Sigmoid colon (tissue), 4 donors: ENCODE measurements around the gene JAZF1.

Experiments used
- EP300 ChIP-seq, 4 donors: sonication (generic); formaldehyde crosslinking; IDR thresholded peaks; one replicate each; pipeline ENCODE4 v1.6.1; 2017; ENCODE audit warnings: antibody characterized with exemption in 4 of 4
- POLR2A ChIP-seq, 2 donors: fragments of 450-650 bp; IDR thresholded peaks; one replicate each; pipeline ENCODE4 v1.6.1; 2016; ENCODE audit warnings: antibody characterized with exemption in 2 of 2, mild to moderate bottlenecking in 2 of 2, moderate library complexity in 2 of 2
- TF ChIP-seq, protein P1 (sequence below), 4 experiments: fragments of 450-650 bp in 3 of 4; fragments of 200-600 bp in 1 of 4; IDR thresholded peaks; one replicate each; pipeline ENCODE4 v1.5.1; 2016 to 2019; ENCODE audit warnings: antibody characterized with exemption in 4 of 4, mild to moderate bottlenecking in 3 of 4, moderate library complexity in 2 of 4

DNA sequence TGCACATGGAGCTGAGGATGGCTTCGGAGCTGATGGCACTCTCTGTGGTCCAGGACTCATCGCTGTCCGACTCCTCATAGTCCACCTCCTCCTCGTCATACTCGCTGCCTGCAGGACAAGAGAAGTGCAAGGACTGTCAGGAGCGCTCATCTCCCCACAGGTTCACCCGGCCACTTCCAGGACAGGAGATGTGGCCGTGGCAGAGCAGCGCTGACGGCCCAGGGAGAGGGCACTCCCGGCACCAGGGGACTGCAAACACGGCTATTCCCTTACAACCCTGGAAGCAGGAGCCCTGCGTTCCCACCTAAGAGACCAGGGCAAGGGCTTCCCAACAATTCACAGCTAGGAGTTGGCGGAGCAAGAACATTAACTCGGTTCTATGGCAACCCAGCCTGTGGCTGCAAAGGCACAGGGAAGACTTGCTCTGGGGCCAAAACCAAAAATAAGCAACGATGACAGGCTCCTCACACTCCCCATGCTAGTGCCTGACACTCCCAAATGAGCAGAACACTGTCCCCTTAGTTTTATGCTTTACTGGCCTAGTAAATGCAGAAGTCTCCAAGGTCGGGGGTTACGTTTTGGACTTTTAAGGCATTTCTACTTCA is 339.7 kb downstream of the JAZF1 start:
- TF ChIP-seq POLR2A (IDR thresholded peaks at IDR 0.05): no peak
- TF ChIP-seq, protein P1, sequence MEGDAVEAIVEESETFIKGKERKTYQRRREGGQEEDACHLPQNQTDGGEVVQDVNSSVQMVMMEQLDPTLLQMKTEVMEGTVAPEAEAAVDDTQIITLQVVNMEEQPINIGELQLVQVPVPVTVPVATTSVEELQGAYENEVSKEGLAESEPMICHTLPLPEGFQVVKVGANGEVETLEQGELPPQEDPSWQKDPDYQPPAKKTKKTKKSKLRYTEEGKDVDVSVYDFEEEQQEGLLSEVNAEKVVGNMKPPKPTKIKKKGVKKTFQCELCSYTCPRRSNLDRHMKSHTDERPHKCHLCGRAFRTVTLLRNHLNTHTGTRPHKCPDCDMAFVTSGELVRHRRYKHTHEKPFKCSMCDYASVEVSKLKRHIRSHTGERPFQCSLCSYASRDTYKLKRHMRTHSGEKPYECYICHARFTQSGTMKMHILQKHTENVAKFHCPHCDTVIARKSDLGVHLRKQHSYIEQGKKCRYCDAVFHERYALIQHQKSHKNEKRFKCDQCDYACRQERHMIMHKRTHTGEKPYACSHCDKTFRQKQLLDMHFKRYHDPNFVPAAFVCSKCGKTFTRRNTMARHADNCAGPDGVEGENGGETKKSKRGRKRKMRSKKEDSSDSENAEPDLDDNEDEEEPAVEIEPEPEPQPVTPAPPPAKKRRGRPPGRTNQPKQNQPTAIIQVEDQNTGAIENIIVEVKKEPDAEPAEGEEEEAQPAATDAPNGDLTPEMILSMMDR (IDR thresholded peaks at IDR 0.05): no peak
- no peak for TF ChIP-seq EP300 (IDR thresholded peaks at IDR 0.05)
